IMR-90 (cell line): ENCODE data around the gene GGCT. TPM values are rescaled to one million over a fixed set of nuclear protein-coding genes. Genes with fewer than 3 reads are reported as not detected.

ENCODE experiments used
- ATAC-seq: fragments of 200-7000 bp; cut with Tn5 transposase; 2 replicates; pipeline ENCODE4 v1.9.1; 2020; ENCODE audit warnings: low read depth, mild to moderate bottlenecking, moderate library complexity
- BruUV-seq: library from RNA; stranded (reverse); fragments of 400-500 nt; replicated peaks from 2 replicates; lab custom pipeline; 2021; lab: Mats Ljungman, UMichigan
- CTCF ChIA-PET: fragments of 300-600 bp; formaldehyde crosslinking; extraction: SDS; loops from one replicate; lab custom pipeline; 2021; ENCODE audit warnings: antibody characterized with exemption; lab: Yijun Ruan, JAX
- POLR2A ChIA-PET: fragments of 300-600 bp; sonication (Branson Sonifier 250); formaldehyde crosslinking; loops from one replicate; lab custom pipeline; 2022; ENCODE audit warnings: antibody characterized with exemption; ENCODE audit not compliant: unreplicated experiment; lab: Charles Lee
- DNase-seq: peaks from one replicate; pipeline ENCODE4 v3.0.0; 2013
- H2AFZ ChIP-seq: replicated peaks from 2 replicates; pipeline ENCODE3; 2013; ENCODE audit warnings: low read length, mild to moderate bottlenecking; ENCODE audit not compliant: poor library complexity
- H2AK5ac ChIP-seq: 2 replicates; pipeline ENCODE4 v1.6.1; 2013; ENCODE audit warnings: low read depth, low read length, inconsistent platforms
- H2AK9ac ChIP-seq: replicated peaks from 2 replicates; pipeline ENCODE3; 2013; ENCODE audit warnings: mild to moderate bottlenecking, low read depth, low read length, moderate library complexity; ENCODE audit not compliant: poor library complexity
- H2BK120ac ChIP-seq: 2 replicates; pipeline ENCODE4 v1.6.1; 2013; ENCODE audit warnings: low read depth, low read length, inconsistent platforms
- H2BK15ac ChIP-seq: 3 replicates; pipeline ENCODE4 v1.6.1; 2013; ENCODE audit warnings: low read depth, low read length, inconsistent platforms
- H2BK20ac ChIP-seq: 2 replicates; pipeline ENCODE4 v1.6.1; 2013; ENCODE audit warnings: low read depth, mild to moderate bottlenecking, inconsistent platforms, low read length, moderate library complexity
- H2BK5ac ChIP-seq: 2 replicates; pipeline ENCODE4 v1.6.1; 2013; ENCODE audit warnings: mild to moderate bottlenecking, low read depth, low read length, inconsistent platforms; ENCODE audit not compliant: poor library complexity, severe bottlenecking
- H3K14ac ChIP-seq: replicated peaks from 2 replicates; pipeline ENCODE4 v1.6.1; 2013; ENCODE audit warnings: low read depth, low read length, inconsistent platforms
- H3K18ac ChIP-seq: 2 replicates; pipeline ENCODE4 v1.6.1; 2013; ENCODE audit warnings: low read depth, low read length, control low read depth
- H3K23ac ChIP-seq: 2 replicates; pipeline ENCODE4 v1.6.1; 2013; ENCODE audit warnings: low read depth, low read length, inconsistent platforms
- H3K27ac ChIP-seq: 2 replicates; pipeline ENCODE4 v1.5.1; 2013; ENCODE audit warnings: mild to moderate bottlenecking, control low read depth, low read length; ENCODE audit not compliant: insufficient read depth
- H3K27me3 ChIP-seq: 2 replicates; pipeline ENCODE4 v1.6.1; 2013; ENCODE audit warnings: low read length; ENCODE audit not compliant: control insufficient read depth, insufficient read depth
- H3K36me3 ChIP-seq: 2 replicates; pipeline ENCODE4 v1.6.1; 2013; ENCODE audit warnings: low read length, mixed read lengths; ENCODE audit not compliant: control insufficient read depth, insufficient read depth
- H3K4ac ChIP-seq: 2 replicates; pipeline ENCODE4 v1.6.1; 2013; ENCODE audit warnings: low read depth, low read length, inconsistent platforms
- H3K4me1 ChIP-seq: 2 replicates; pipeline ENCODE4 v1.6.1; 2013; ENCODE audit warnings: low read length, mixed read lengths; ENCODE audit not compliant: control insufficient read depth, insufficient read depth
- H3K4me2 ChIP-seq: 2 replicates; pipeline ENCODE4 v1.6.1; 2013; ENCODE audit warnings: low read depth, mild to moderate bottlenecking, control low read depth, low read length, moderate library complexity
- H3K4me3 ChIP-seq: 2 replicates; pipeline ENCODE4 v1.5.1; 2013; ENCODE audit warnings: low read depth, mild to moderate bottlenecking, control low read depth, low read length, moderate library complexity; ENCODE audit not compliant: insufficient read depth
- H3K56ac ChIP-seq: 2 replicates; pipeline ENCODE4 v1.6.1; 2013; ENCODE audit warnings: low read length, inconsistent platforms; ENCODE audit not compliant: insufficient read depth; ENCODE audit errors: extremely low read depth
- H3K79me1 ChIP-seq, 2 experiments: 2 replicates each; pipeline ENCODE4 v1.6.1; 2013; ENCODE audit warnings: low read length in 2 of 2, inconsistent platforms in 1 of 2, low read depth in 1 of 2
- H3K9ac ChIP-seq: 2 replicates; pipeline ENCODE4 v1.6.1; 2013; ENCODE audit warnings: low read depth, low read length, control low read depth
- H3K9me1 ChIP-seq: 2 replicates; pipeline ENCODE4 v1.6.1; 2013; ENCODE audit warnings: low read length, inconsistent platforms; ENCODE audit not compliant: insufficient read depth
- H3K9me3 ChIP-seq: 2 replicates; pipeline ENCODE4 v1.6.1; 2013; ENCODE audit warnings: low read length; ENCODE audit not compliant: control insufficient read depth, insufficient read depth
- H4K20me1 ChIP-seq: 2 replicates; pipeline ENCODE4 v1.6.1; 2013; ENCODE audit warnings: low read length, inconsistent platforms; ENCODE audit not compliant: insufficient read depth
- H4K5ac ChIP-seq: 2 replicates; pipeline ENCODE4 v1.6.1; 2013; ENCODE audit warnings: mild to moderate bottlenecking, low read depth, low read length, control low read depth
- H4K8ac ChIP-seq, 2 experiments: 2 replicates each; pipeline ENCODE4 v1.6.1; 2013; ENCODE audit warnings: low read depth in 2 of 2, low read length in 2 of 2, control low read depth in 1 of 2, inconsistent platforms in 1 of 2
- H4K91ac ChIP-seq: 2 replicates; pipeline ENCODE4 v1.6.1; 2013; ENCODE audit warnings: low read depth, low read length, inconsistent platforms; ENCODE audit not compliant: insufficient read depth
- BHLHE40 ChIP-seq: fragments of 150-350 bp; IDR thresholded peaks from 2 replicates; pipeline ENCODE4 v1.6.1; 2016; ENCODE audit warnings: mild to moderate bottlenecking, low read depth, low read length
- CEBPB ChIP-seq: IDR thresholded peaks from 2 replicates; pipeline ENCODE4 v1.6.1; 2012; ENCODE audit warnings: low read depth, low read length, improper control_type of control experiment
- CHD1 ChIP-seq: IDR thresholded peaks from 2 replicates; pipeline ENCODE4 v1.6.1; 2012; ENCODE audit warnings: low read depth, low read length, improper control_type of control experiment
- CTCF ChIP-seq: conservative IDR thresholded peaks from 2 replicates; pipeline ENCODE4 v1.5.1; 2012; ENCODE audit warnings: mild to moderate bottlenecking, low read depth, low read length, improper control_type of control experiment
- ELK1 ChIP-seq: fragments of 150-350 bp; IDR thresholded peaks from 2 replicates; pipeline ENCODE4 v1.6.1; 2016; ENCODE audit warnings: low read depth, mild to moderate bottlenecking, low read length, moderate library complexity, borderline replicate concordance
- FOS ChIP-seq: fragments of 150-350 bp; IDR thresholded peaks from 2 replicates; pipeline ENCODE4 v1.6.1; 2016; ENCODE audit warnings: low read depth, low read length
- MAFK ChIP-seq: IDR thresholded peaks from 2 replicates; pipeline ENCODE4 v1.6.1; 2012; ENCODE audit warnings: low read depth, low read length, improper control_type of control experiment
- MAZ ChIP-seq: IDR thresholded peaks from 2 replicates; pipeline ENCODE4 v1.6.1; 2012; ENCODE audit warnings: low read depth, mild to moderate bottlenecking, low read length, improper control_type of control experiment, moderate library complexity, borderline replicate concordance
- MXI1 ChIP-seq: IDR thresholded peaks from 2 replicates; pipeline ENCODE4 v1.6.1; 2012; ENCODE audit warnings: low read depth, mild to moderate bottlenecking, low read length, moderate library complexity, borderline replicate concordance
- NFE2L2 ChIP-seq: fragments of 150-350 bp; IDR thresholded peaks from 2 replicates; pipeline ENCODE4 v1.6.1; 2016; ENCODE audit warnings: low read depth, mild to moderate bottlenecking, low read length
- POLR2A ChIP-seq: IDR thresholded peaks from 2 replicates; pipeline ENCODE4 v1.6.1; 2012; ENCODE audit warnings: mild to moderate bottlenecking, low read depth, low read length
- RAD21 ChIP-seq: IDR thresholded peaks from 2 replicates; pipeline ENCODE4 v1.6.1; 2012; ENCODE audit warnings: low read length, improper control_type of control experiment
- RCOR1 ChIP-seq: IDR thresholded peaks from 2 replicates; pipeline ENCODE4 v1.6.1; 2012; ENCODE audit warnings: mild to moderate bottlenecking, low read length, improper control_type of control experiment; ENCODE audit not compliant: insufficient replicate concordance
- RFX5 ChIP-seq: IDR thresholded peaks from 2 replicates; pipeline ENCODE4 v1.8.0; 2012; ENCODE audit warnings: low read depth, mild to moderate bottlenecking, low read length, moderate library complexity
- SMC3 ChIP-seq: fragments of 150-350 bp; IDR thresholded peaks from 2 replicates; pipeline ENCODE4 v1.6.1; 2016; ENCODE audit warnings: low read depth, mild to moderate bottlenecking, antibody characterized with exemption, low read length, moderate library complexity
- USF2 ChIP-seq: fragments of 150-350 bp; IDR thresholded peaks from 2 replicates; pipeline ENCODE4 v1.6.1; 2017; ENCODE audit warnings: mild to moderate bottlenecking, antibody characterized with exemption, low read length, low read depth
- WGBS, 2 experiments: methylation state at CpG; one replicate each; pipeline versions ENCODE4 v1.1.5 to v1.1.7; 2013; ENCODE audit warnings: missing lambda C conversion rate in 2 of 2; ENCODE audit not compliant: insufficient read length in 1 of 2; ENCODE audit errors: extremely low coverage in 2 of 2; 5-methylcytosine and 5-hydroxymethylcytosine counted together
- dilution Hi-C: fragments of 300-500 bp; cut with HindIII; formaldehyde crosslinking; loops from one replicate; pipeline ENCODE4 v1.14.3; 2018; ENCODE audit warnings: low sequenced_read_pairs; ENCODE audit not compliant: unreplicated experiment
- in situ Hi-C: fragments of 300-500 bp; cut with MboI; formaldehyde crosslinking; loops from 3 replicates; pipeline ENCODE4 v1.14.3; 2019; ENCODE audit warnings: low sequenced_read_pairs, inconsistent platforms, mixed read lengths
- intact Hi-C: fragments of 100-400 bp; cut with micrococcal nuclease; formaldehyde crosslinking; loops from 2 replicates; pipeline ENCODE4 v1.10.0; 2022
- polyA plus RNA-seq, 3 experiments: library from polyadenylated mRNA; depleted of rRNA; stranded (reverse); fragments of >200 nt; gene quantifications; 2 replicates each; pipeline ENCODE4 v1.2.3, GENCODE V29; 2012; ENCODE audit warnings: low replicate concordance in 1 of 3
- total RNA-seq: library from RNA; depleted of rRNA; stranded (reverse); fragments of >200 nt; gene quantifications from 2 replicates; pipeline ENCODE4 v1.2.3, GENCODE V29; 2012

GGCT gene
- total and polyA plus RNA-seq, 2 of the 4 experiments (the other 2 are of a cell fraction): 12.0 to 18.6 TPM

- Histone ChIP-seq H3K27ac (no peak overlapping the region), H3K56ac (no peak overlapping the region), H2AFZ (no peak overlapping the region), H3K4me1 (peaks cover 2% of the 10 kb centered on the region), H3K4me3 (no peak overlapping the region), H3K4ac (no peak overlapping the region), H4K20me1 (no peaks in the 10 kb centered on the region), H3K9me3 (no peaks in the 10 kb centered on the region), H3K23ac (no peak overlapping the region), H3K36me3 (no peaks in the 10 kb centered on the region), H3K18ac (no peak overlapping the region), H3K9ac (no peak overlapping the region), H4K91ac (no peak overlapping the region), H2AK5ac (no peak overlapping the region), H4K8ac (no peak overlapping the region), H2BK120ac (no peak overlapping the region), H3K79me1 (no peaks in the 10 kb centered on the region), H4K5ac (no peak overlapping the region), H3K9me1 (no peaks in the 10 kb centered on the region), H2AK9ac (no peak overlapping the region), H2BK5ac (no peak overlapping the region), H3K4me2 (no peak overlapping the region), H2BK20ac (no peak overlapping the region), H2BK15ac (no peak overlapping the region), H3K14ac (no peak overlapping the region), H3K27me3 (no peaks in the 10 kb centered on the region)
- intact Hi-C loops: no loop called here
- in situ Hi-C loops: no loop called here
- POLR2A ChIA-PET: no interaction called here
- CTCF ChIA-PET: no interaction called here
- TF ChIP-seq RAD21 (no peak), CHD1 (no peak), RCOR1 (no peak), MAFK (no peak), CEBPB (no peak), POLR2A (no peak), MXI1 (no peak), CTCF (no peak), BHLHE40 (no peak), USF2 (no peak), SMC3 (no peak), FOS (no peak), NFE2L2 (no peak), ELK1 (no peak), MAZ (no peak), RFX5 (no peak)
- BruUV-seq: no TSS peak
- DNase-seq: no peak
- dilution Hi-C loops: no loop called here
- WGBS, 2 experiments: no CpG with 5 or more reads among the region's 2 CpGs
- no peak for ATAC-seq
Measured at GRCh38 chr7:30515761-30516160, 11.1 kb upstream of the GGCT start.
